HEK293 (cell line): ENCODE data around the gene SLC2A14.
"Not testable (repeated sequence)": the region's sequence is repeated elsewhere in the genome, so short reads cannot be mapped to it uniquely, and the experiment has no call there.

Experiments
- GLI4 ChIP-seq: fragments of 450-650 bp; formaldehyde crosslinking; IDR thresholded peaks from 2 replicates; pipeline ENCODE4 v1.5.1; 2016; ENCODE audit warnings: missing biosample characterization, missing genetic modification characterization
- ZNF138 ChIP-seq: fragments of 450-650 bp; formaldehyde crosslinking; IDR thresholded peaks from 2 replicates; pipeline ENCODE4 v1.5.1; 2016; ENCODE audit warnings: missing biosample characterization, missing genetic modification characterization, borderline replicate concordance
- TF ChIP-seq, protein P1 (sequence below): fragments of 450-650 bp; formaldehyde crosslinking; IDR thresholded peaks from 2 replicates; pipeline ENCODE4 v1.5.1; 2017; ENCODE audit warnings: missing biosample characterization, mild to moderate bottlenecking, missing genetic modification characterization, moderate library complexity
- TF ChIP-seq, protein P2 (sequence below): fragments of 450-650 bp; formaldehyde crosslinking; IDR thresholded peaks from 2 replicates; pipeline ENCODE4 v1.5.1; 2016; ENCODE audit warnings: missing biosample characterization, missing genetic modification characterization

DNA sequence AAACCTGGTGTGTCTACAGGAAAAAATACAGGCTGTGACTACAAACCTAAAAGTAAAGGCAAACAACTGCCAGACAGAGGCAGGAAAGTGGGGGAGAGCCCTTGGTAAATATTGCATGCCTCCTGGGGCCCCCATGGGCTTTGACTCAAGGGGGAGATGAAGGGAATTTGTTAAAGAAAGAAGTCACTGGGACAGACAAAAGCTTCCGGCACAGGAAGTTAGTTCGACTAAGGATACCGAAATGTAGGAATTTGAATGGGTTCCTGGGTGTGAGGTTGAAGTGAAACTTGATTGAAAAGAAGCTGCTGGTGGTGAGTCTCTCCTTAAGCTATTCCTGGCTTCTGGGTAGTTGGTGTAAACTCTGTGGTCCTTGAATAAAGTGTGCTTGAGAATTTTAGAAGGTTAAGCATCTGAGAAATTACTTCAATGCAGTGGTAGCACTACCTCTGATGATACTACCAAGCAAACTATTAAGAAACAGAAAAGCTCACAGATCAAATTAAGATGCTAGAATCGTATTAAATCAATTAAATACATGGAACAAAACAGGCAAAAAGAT lies 73.9 kb downstream of the SLC2A14 start:
- not testable (repeated sequence) for TF ChIP-seq GLI4, ZNF138 (tag by site-specific recombination)
- TF ChIP-seq, protein P1, sequence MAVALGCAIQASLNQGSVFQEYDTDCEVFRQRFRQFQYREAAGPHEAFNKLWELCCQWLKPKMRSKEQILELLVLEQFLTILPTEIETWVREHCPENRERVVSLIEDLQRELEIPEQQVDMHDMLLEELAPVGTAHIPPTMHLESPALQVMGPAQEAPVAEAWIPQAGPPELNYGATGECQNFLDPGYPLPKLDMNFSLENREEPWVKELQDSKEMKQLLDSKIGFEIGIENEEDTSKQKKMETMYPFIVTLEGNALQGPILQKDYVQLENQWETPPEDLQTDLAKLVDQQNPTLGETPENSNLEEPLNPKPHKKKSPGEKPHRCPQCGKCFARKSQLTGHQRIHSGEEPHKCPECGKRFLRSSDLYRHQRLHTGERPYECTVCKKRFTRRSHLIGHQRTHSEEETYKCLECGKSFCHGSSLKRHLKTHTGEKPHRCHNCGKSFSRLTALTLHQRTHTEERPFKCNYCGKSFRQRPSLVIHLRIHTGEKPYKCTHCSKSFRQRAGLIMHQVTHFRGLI (tag by site-specific recombination), result not testable (repeated sequence)
- TF ChIP-seq, protein P2, sequence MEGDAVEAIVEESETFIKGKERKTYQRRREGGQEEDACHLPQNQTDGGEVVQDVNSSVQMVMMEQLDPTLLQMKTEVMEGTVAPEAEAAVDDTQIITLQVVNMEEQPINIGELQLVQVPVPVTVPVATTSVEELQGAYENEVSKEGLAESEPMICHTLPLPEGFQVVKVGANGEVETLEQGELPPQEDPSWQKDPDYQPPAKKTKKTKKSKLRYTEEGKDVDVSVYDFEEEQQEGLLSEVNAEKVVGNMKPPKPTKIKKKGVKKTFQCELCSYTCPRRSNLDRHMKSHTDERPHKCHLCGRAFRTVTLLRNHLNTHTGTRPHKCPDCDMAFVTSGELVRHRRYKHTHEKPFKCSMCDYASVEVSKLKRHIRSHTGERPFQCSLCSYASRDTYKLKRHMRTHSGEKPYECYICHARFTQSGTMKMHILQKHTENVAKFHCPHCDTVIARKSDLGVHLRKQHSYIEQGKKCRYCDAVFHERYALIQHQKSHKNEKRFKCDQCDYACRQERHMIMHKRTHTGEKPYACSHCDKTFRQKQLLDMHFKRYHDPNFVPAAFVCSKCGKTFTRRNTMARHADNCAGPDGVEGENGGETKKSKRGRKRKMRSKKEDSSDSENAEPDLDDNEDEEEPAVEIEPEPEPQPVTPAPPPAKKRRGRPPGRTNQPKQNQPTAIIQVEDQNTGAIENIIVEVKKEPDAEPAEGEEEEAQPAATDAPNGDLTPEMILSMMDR, result not testable (repeated sequence)
